ENCODE results near the gene BEST1.
A peak's percentile ranks its signal among the peaks of the same experiment; 100 is the strongest.
"Not testable (repeated sequence)": the region's sequence is repeated elsewhere in the genome, so short reads cannot be mapped to it uniquely, and the experiment has no call there.

The BEST1 gene

GRCh38 chr11:61963016-61963281 is 12.8 kb downstream of the BEST1 start:
- H3K18ac ChIP-seq (ENCODE audit: low read length): no peak overlapping the region
- WGBS, 2 donors (ENCODE audit: extremely low coverage in 2 of 2, insufficient read length in 2 of 2, insufficient replicate concordance in 1 of 2): no CpG with 5 or more reads among the region's 3 CpGs
- H3K4me1 ChIP-seq (ENCODE audit: control insufficient read depth in 2 of 2, insufficient read depth in 1 of 2, low read depth in 1 of 2, low read length in 2 of 2): peaks cover 2 to 4% of the 10 kb centered on the region in 2 donors
- peaks cover 15 to 38% of the 10 kb centered on the region in 2 donors for H3K36me3 ChIP-seq (replicated peaks in 1 of 2; ENCODE audit: control insufficient read depth in 2 of 2, insufficient read depth in 2 of 2, low read length in 2 of 2)
- no peak overlapping the region for H2AFZ ChIP-seq (ENCODE audit: low read length)
- no peak overlapping the region for H3K4me2 ChIP-seq (ENCODE audit: insufficient read depth, low read length, poor library complexity, severe bottlenecking)
- no peaks in the 10 kb centered on the region for H3K9me3 ChIP-seq (replicated peaks in 1 of 2; ENCODE audit: control insufficient read depth in 2 of 2, insufficient read depth in 1 of 2, low read depth in 1 of 2, low read length in 2 of 2)
- H3K27me3 ChIP-seq (ENCODE audit: control insufficient read depth in 3 of 3, insufficient read depth in 3 of 3, low read depth in 1 of 3, low read length in 3 of 3): no peaks in the 10 kb centered on the region
- H3K4me3 ChIP-seq (ENCODE audit: low read length in 2 of 2): no peak overlapping the region
- no peak overlapping the region for H3K4ac ChIP-seq (ENCODE audit: low read length)
- no peak overlapping the region for H3K9ac ChIP-seq (ENCODE audit: low read depth, low read length, poor library complexity)
- H2BK12ac ChIP-seq (ENCODE audit: low read length): no peak overlapping the region
- no peak overlapping the region for H2BK15ac ChIP-seq (ENCODE audit: low read length)
- H4K91ac ChIP-seq (ENCODE audit: low read depth, low read length, poor library complexity): no peak overlapping the region
- H4K8ac ChIP-seq (ENCODE audit: low read depth, low read length): no peak overlapping the region
- no peak overlapping the region for H2AK5ac ChIP-seq (ENCODE audit: low read depth, low read length)
- no peak overlapping the region for H3K14ac ChIP-seq (ENCODE audit: low read length)
- DNase-seq (ENCODE audit: low spot score): no peak
- no peak overlapping the region for H2BK120ac ChIP-seq (ENCODE audit: low read depth, low read length)
- no peak overlapping the region for H3K27ac ChIP-seq (replicated peaks; ENCODE audit: low read length)
- no peak overlapping the region for H2BK5ac ChIP-seq (ENCODE audit: low read length)
- H3K23ac ChIP-seq (ENCODE audit: low read depth, low read length, poor library complexity): no peak overlapping the region
- H3K79me1 ChIP-seq (ENCODE audit: low read depth, low read length): peaks cover 8% of the 10 kb centered on the region

GRCh38 chr11:61963282-61964057 is 13.3 kb downstream of the BEST1 start:
- H2BK120ac ChIP-seq (ENCODE audit: low read depth, low read length): no peak overlapping the region
- peaks cover 7% of the 10 kb centered on the region for H3K79me1 ChIP-seq (ENCODE audit: low read depth, low read length)
- no peak overlapping the region for H4K8ac ChIP-seq (ENCODE audit: low read depth, low read length)
- no peak overlapping the region for H2BK5ac ChIP-seq (ENCODE audit: low read length)
- no peaks in the 10 kb centered on the region for H3K27me3 ChIP-seq (ENCODE audit: control insufficient read depth in 3 of 3, insufficient read depth in 3 of 3, low read depth in 1 of 3, low read length in 3 of 3)
- WGBS, 2 donors (ENCODE audit: extremely low coverage in 2 of 2, insufficient read length in 2 of 2, insufficient replicate concordance in 1 of 2): no CpG with 5 or more reads among the region's 10 CpGs
- no peak overlapping the region for H2AK5ac ChIP-seq (ENCODE audit: low read depth, low read length)
- H3K4me2 ChIP-seq (ENCODE audit: insufficient read depth, low read length, poor library complexity, severe bottlenecking): no peak overlapping the region
- no peak overlapping the region for H2BK15ac ChIP-seq (ENCODE audit: low read length)
- H2BK12ac ChIP-seq (ENCODE audit: low read length): no peak overlapping the region
- no peak overlapping the region for H3K18ac ChIP-seq (ENCODE audit: low read length)
- DNase-seq (ENCODE audit: low spot score): no peak
- H3K14ac ChIP-seq (ENCODE audit: low read length): no peak overlapping the region
- peaks cover 15 to 38% of the 10 kb centered on the region in 2 donors for H3K36me3 ChIP-seq (replicated peaks in 1 of 2; ENCODE audit: control insufficient read depth in 2 of 2, insufficient read depth in 2 of 2, low read length in 2 of 2)
- no peak overlapping the region for H3K9ac ChIP-seq (ENCODE audit: low read depth, low read length, poor library complexity)
- H3K23ac ChIP-seq (ENCODE audit: low read depth, low read length, poor library complexity): no peak overlapping the region
- peaks cover 4 to 7% of the 10 kb centered on the region in 2 donors for H3K4me1 ChIP-seq (ENCODE audit: control insufficient read depth in 2 of 2, insufficient read depth in 1 of 2, low read depth in 1 of 2, low read length in 2 of 2)
- no peak overlapping the region for H3K4ac ChIP-seq (ENCODE audit: low read length)
- H3K4me3 ChIP-seq (ENCODE audit: low read length in 2 of 2): no peak overlapping the region
- no peaks in the 10 kb centered on the region for H3K9me3 ChIP-seq (replicated peaks in 1 of 2; ENCODE audit: control insufficient read depth in 2 of 2, insufficient read depth in 1 of 2, low read depth in 1 of 2, low read length in 2 of 2)
- H3K27ac ChIP-seq (replicated peaks; ENCODE audit: low read length): no peak overlapping the region
- H4K91ac ChIP-seq (ENCODE audit: low read depth, low read length, poor library complexity): no peak overlapping the region
- H2AFZ ChIP-seq (ENCODE audit: low read length): no peak overlapping the region

GRCh38 chr11:61964058-61964665 is 14.0 kb downstream of the BEST1 start:
- H2BK15ac ChIP-seq (ENCODE audit: low read length): no peak overlapping the region
- H4K91ac ChIP-seq (ENCODE audit: low read depth, low read length, poor library complexity): no peak overlapping the region
- H3K4ac ChIP-seq (ENCODE audit: low read length): no peak overlapping the region
- no peak for DNase-seq (ENCODE audit: low spot score)
- H2BK5ac ChIP-seq (ENCODE audit: low read length): no peak overlapping the region
- H3K4me3 ChIP-seq (ENCODE audit: low read length in 2 of 2): no peak overlapping the region
- peaks cover 6% of the 10 kb centered on the region for H3K79me1 ChIP-seq (ENCODE audit: low read depth, low read length)
- peaks cover 4 to 8% of the 10 kb centered on the region in 2 donors for H3K4me1 ChIP-seq (ENCODE audit: control insufficient read depth in 2 of 2, insufficient read depth in 1 of 2, low read depth in 1 of 2, low read length in 2 of 2)
- no peak overlapping the region for H4K8ac ChIP-seq (ENCODE audit: low read depth, low read length)
- no peak overlapping the region for H3K27ac ChIP-seq (replicated peaks; ENCODE audit: low read length)
- no peak overlapping the region for H3K14ac ChIP-seq (ENCODE audit: low read length)
- H3K36me3 ChIP-seq (replicated peaks in 1 of 2; ENCODE audit: control insufficient read depth in 2 of 2, insufficient read depth in 2 of 2, low read length in 2 of 2): peaks cover 15 to 38% of the 10 kb centered on the region in 2 donors
- no peak overlapping the region for H2BK120ac ChIP-seq (ENCODE audit: low read depth, low read length)
- no CpG with 5 or more reads among the region's 4 CpGs for WGBS, 2 donors (ENCODE audit: extremely low coverage in 2 of 2, insufficient read length in 2 of 2, insufficient replicate concordance in 1 of 2)
- H3K9ac ChIP-seq (ENCODE audit: low read depth, low read length, poor library complexity): no peak overlapping the region
- no peak overlapping the region for H3K23ac ChIP-seq (ENCODE audit: low read depth, low read length, poor library complexity)
- no peaks in the 10 kb centered on the region for H3K9me3 ChIP-seq (replicated peaks in 1 of 2; ENCODE audit: control insufficient read depth in 2 of 2, insufficient read depth in 1 of 2, low read depth in 1 of 2, low read length in 2 of 2)
- no peak overlapping the region for H2AFZ ChIP-seq (ENCODE audit: low read length)
- no peak overlapping the region for H3K4me2 ChIP-seq (ENCODE audit: insufficient read depth, low read length, poor library complexity, severe bottlenecking)
- no peak overlapping the region for H2BK12ac ChIP-seq (ENCODE audit: low read length)
- no peaks in the 10 kb centered on the region for H3K27me3 ChIP-seq (ENCODE audit: control insufficient read depth in 3 of 3, insufficient read depth in 3 of 3, low read depth in 1 of 3, low read length in 3 of 3)
- H2AK5ac ChIP-seq (ENCODE audit: low read depth, low read length): no peak overlapping the region
- H3K18ac ChIP-seq (ENCODE audit: low read length): no peak overlapping the region

GRCh38 chr11:61964666-61965271 is 14.6 kb downstream of the BEST1 start:
- no CpG with 5 or more reads among the region's 9 CpGs for WGBS, 2 donors (ENCODE audit: extremely low coverage in 2 of 2, insufficient read length in 2 of 2, insufficient replicate concordance in 1 of 2)
- H2BK15ac ChIP-seq (ENCODE audit: low read length); H3K4me1 ChIP-seq (ENCODE audit: control insufficient read depth in 2 of 2, insufficient read depth in 1 of 2, low read depth in 1 of 2, low read length in 2 of 2); H3K18ac ChIP-seq (ENCODE audit: low read length); H2BK120ac ChIP-seq (ENCODE audit: low read depth, low read length); H3K4ac ChIP-seq (ENCODE audit: low read length); H3K9ac ChIP-seq (ENCODE audit: low read depth, low read length, poor library complexity); H4K91ac ChIP-seq (ENCODE audit: low read depth, low read length, poor library complexity); H3K79me1 ChIP-seq (ENCODE audit: low read depth, low read length); H2AFZ ChIP-seq (ENCODE audit: low read length); H3K23ac ChIP-seq (ENCODE audit: low read depth, low read length, poor library complexity); H3K14ac ChIP-seq (ENCODE audit: low read length); H3K9me3 ChIP-seq (replicated peaks in 1 of 2; ENCODE audit: control insufficient read depth in 2 of 2, insufficient read depth in 1 of 2, low read depth in 1 of 2, low read length in 2 of 2); H2BK12ac ChIP-seq (ENCODE audit: low read length); H3K4me2 ChIP-seq (ENCODE audit: insufficient read depth, low read length, poor library complexity, severe bottlenecking); DNase-seq (ENCODE audit: low spot score); H3K27me3 ChIP-seq (ENCODE audit: control insufficient read depth in 3 of 3, insufficient read depth in 3 of 3, low read depth in 1 of 3, low read length in 3 of 3); H4K8ac ChIP-seq (ENCODE audit: low read depth, low read length); H2BK5ac ChIP-seq (ENCODE audit: low read length); H2AK5ac ChIP-seq (ENCODE audit: low read depth, low read length); H3K27ac ChIP-seq (replicated peaks; ENCODE audit: low read length): not testable (repeated sequence)
- peak overlapping the region in 1 of 2 donors; percentile 96 for H3K4me3 ChIP-seq (ENCODE audit: low read length in 2 of 2)
- peaks cover 15 to 38% of the 10 kb centered on the region in 2 donors for H3K36me3 ChIP-seq (replicated peaks in 1 of 2; ENCODE audit: control insufficient read depth in 2 of 2, insufficient read depth in 2 of 2, low read length in 2 of 2)
